Stimulated activated CD8-positive, alpha-beta memory T cell treated with anti-CD3 and anti-CD28 coated beads, Interleukin-15, amount 100 ng/mL, for 4 hours (primary cell): ENCODE measurements around the gene CDC42BPB.

Source experiments
- DNase-seq, 2 donors: peaks; one replicate each; pipeline ENCODE4 v3.0.0-alpha.2; 2020; ENCODE audit warnings: low read depth in 2 of 2

CDC42BPB gene

GRCh38 chr14:103019826-103020225, 37.5 kb downstream of the CDC42BPB start:
- no peak for DNase-seq

- no peak for DNase-seq
Observed at GRCh38 chr14:103019236-103019635, 38.1 kb downstream of the CDC42BPB start.

GRCh38 chr14:103016594-103016993, 40.8 kb downstream of the CDC42BPB start:
- no peak for DNase-seq

DNA sequence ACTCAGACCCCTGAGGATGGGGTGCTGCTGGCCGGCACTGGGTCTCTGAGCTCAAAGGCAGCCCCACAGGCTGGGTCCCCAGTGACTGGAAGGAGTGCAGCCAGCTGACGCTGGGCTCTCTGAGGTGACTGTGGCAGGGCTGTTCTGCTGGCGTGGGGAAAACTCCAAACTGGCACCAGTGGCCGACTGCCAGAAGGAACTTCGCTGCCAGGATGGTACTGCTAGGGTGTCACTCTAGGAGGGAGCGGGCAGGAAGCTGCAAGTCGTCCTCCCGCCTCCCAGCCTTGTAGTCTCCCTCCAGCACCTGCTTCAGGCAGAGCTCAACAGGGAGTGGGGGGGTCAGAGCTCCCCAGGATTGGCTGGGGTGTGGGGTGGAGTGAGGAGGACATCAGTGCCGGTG, 41.3 kb downstream of the CDC42BPB start:
- DNase-seq: no peak

DNA sequence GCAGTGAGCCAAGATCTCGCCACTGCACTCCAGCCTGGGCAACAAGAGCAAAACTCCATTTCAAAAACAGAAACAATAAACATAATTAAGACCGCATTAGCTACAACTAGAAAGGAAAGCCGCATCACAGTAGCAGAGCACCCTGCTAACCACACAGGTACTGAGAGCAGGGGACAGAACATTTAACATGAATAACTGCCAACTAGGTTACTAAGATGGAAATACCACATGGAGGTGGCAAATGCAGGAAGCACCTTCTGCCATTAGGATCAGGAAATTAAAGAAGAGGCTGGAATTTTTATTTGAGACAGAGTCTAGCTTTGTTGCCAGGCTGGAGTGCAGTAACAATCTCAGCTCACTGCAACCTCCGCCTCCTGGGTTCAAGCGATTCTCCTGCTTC, 41.9 kb downstream of the CDC42BPB start:
- no peak for DNase-seq

GRCh38 chr14:103014466-103015228, 42.7 kb downstream of the CDC42BPB start:
- DNase-seq: no peak

DNA sequence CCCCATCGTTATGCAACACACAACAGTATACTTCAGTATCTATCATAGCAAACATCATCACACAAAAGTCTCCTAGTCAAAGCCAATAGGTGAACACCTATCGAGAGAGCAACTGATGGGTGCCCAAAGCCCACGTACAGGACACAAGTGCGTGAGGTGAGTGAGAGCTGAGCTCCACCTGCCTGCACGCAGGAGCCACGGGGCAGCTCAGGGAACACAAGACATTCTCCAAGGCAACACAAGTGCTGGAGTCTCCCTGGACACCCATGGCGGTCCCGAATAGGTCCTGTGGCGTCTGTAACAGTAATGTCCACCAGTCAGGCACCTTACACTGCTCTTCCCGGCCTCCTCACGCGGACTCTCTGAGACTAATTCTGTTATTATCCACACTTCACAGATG, 44.3 kb downstream of the CDC42BPB start:
- no peak for DNase-seq

GRCh38 chr14:103009559-103009958, 47.8 kb downstream of the CDC42BPB start:
- DNase-seq: no peak

GRCh38 chr14:103008768-103009357, 48.5 kb downstream of the CDC42BPB start:
- DNase-seq: no peak

GRCh38 chr14:103008126-103008525, 49.2 kb downstream of the CDC42BPB start:
- DNase-seq: no peak

GRCh38 chr14:103007555-103007954, 49.8 kb downstream of the CDC42BPB start:
- no peak for DNase-seq

- DNase-seq: no peak
Observed at GRCh38 chr14:103006991-103007520, 50.3 kb downstream of the CDC42BPB start.

DNA sequence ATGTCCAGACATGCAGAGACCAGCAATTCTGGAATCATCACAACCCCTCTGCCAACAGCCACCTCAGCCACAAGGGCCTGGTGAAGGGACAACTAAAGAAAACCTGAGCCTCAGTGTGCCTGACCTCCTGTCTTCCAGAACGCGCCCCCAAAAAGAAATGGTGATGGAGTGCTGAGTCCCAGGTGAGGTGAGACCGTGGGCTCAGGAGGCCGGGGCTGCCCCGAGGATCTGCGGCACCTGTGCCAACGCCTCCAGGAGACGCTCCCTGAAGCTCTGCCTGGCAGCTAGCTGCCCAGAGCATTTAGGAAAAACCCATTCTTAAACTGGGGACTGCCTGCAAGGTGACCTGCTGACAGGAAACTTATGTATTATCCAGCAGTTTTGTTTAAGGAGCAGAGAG, 51.2 kb downstream of the CDC42BPB start:
- DNase-seq: no peak

DNA sequence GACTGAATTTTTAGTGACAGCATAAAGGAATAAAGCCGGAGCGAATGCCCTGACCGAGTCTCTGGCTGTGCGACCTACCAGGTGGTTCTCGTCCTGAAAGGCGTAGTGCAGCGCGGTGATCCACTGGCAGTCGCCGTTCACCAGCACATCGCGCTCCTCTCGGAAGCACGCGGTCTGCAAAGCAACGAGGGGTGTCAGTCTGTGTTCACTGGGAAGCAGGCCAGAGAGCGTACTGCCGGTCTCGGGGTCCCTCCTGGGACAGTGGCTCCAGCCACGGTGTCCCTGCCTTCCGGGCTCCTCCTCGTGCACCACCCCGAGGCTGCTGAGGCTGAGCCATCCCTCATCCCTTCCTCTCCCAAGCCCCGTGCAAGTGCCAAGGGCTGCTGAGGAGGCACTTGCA, 53.5 kb downstream of the CDC42BPB start:
- no peak for DNase-seq

- no peak for DNase-seq
Observed at GRCh38 chr14:103003351-103003615, 54.1 kb downstream of the CDC42BPB start.

GRCh38 chr14:103002578-103003350, 54.6 kb downstream of the CDC42BPB start:
- DNase-seq: no peak

- no peak for DNase-seq
Observed at GRCh38 chr14:103001651-103002396, 55.5 kb downstream of the CDC42BPB start.

GRCh38 chr14:103001226-103001625, 56.1 kb downstream of the CDC42BPB start:
- no peak for DNase-seq

GRCh38 chr14:103000291-103000921, 56.9 kb downstream of the CDC42BPB start:
- no peak for DNase-seq

DNA sequence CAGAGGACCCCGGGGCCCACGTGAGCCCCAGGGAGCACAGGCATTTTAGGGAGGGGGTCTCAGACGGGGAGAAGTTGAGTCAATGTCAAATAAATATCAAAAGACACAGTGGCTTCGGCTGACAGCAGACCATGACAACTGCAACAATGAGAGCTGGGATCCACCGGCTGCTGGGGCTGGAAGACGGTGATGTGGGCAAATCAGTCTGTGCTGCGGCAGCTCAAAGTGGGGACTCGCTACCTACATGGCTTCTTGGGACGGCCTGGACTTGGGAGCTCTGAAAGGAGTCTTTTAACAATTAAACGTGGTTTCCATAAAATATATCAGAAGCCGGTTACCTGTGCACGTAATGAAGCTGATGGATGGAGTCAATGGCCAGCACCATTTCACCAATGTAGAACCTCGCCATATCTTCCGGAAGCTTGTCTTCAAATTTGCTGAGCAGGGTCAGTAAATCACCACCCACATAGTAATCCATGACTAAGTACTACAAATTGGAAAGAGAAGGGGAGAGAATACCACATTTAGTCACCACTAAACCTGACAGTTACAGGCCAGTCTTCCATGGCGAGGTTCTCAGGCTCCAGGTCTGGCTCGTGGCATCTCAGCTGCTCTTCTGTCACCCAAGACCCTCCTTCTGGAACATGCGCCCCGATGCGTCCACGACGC, 58.0 kb downstream of the CDC42BPB start:
- no peak for DNase-seq

GRCh38 chr14:102998393-102998792, 59.0 kb downstream of the CDC42BPB start:
- DNase-seq: no peak
